ENCODE measurements around the gene HIRA.
"Not testable (repeated sequence)": the region's sequence is repeated elsewhere in the genome, so short reads cannot be mapped to it uniquely, and the experiment has no call there.

HIRA gene

GRCh38 chr22:19442166-19442565 is 10.6 kb upstream of the HIRA start:
- H4K20me1 ChIP-seq (ENCODE audit: low read depth, low read length): no peaks in the 10 kb centered on the region
- TF ChIP-seq EZH2phosphoT487 (conservative IDR thresholded peaks at IDR 0.05; ENCODE audit: low read length): no peak
- no peak for TF ChIP-seq CTCF (IDR thresholded peaks at IDR 0.05; ENCODE audit: insufficient read depth, low read length, poor library complexity, severe bottlenecking)
- no peaks in the 10 kb centered on the region for H3F3A ChIP-seq (ENCODE audit: insufficient read depth)
- no peaks in the 10 kb centered on the region for H3K9me2 ChIP-seq (replicated peaks; ENCODE audit: insufficient read depth, low read length)
- no peaks in the 10 kb centered on the region for H3K36me3 ChIP-seq (ENCODE audit: low read length)
- H3K9ac ChIP-seq (ENCODE audit: low read length): no peak overlapping the region
- no peaks in the 10 kb centered on the region for H3K9me3 ChIP-seq (ENCODE audit: insufficient read depth, low read length)
- H3K4me3 ChIP-seq (ENCODE audit: insufficient read depth, low read length, poor library complexity, severe bottlenecking): no peak overlapping the region
- peaks cover 43% of the 10 kb centered on the region for H3K79me2 ChIP-seq (ENCODE audit: insufficient read depth, low read length)
- H3K4me2 ChIP-seq (ENCODE audit: low read depth, low read length, poor library complexity, severe bottlenecking): no peak overlapping the region
- H3K27ac ChIP-seq (ENCODE audit: low read depth, low read length): no peak overlapping the region
- H3K27me3 ChIP-seq (ENCODE audit: low read length): no peaks in the 10 kb centered on the region
- H2AFZ ChIP-seq (ENCODE audit: low read depth, low read length, severe bottlenecking): no peak overlapping the region

GRCh38 chr22:19440411-19441195 is 9.1 kb upstream of the HIRA start:
- no peak overlapping the region for H2AFZ ChIP-seq (ENCODE audit: low read depth, low read length, severe bottlenecking)
- peaks cover 28% of the 10 kb centered on the region; the same call in 1 of the 2 replicates for H3K79me2 ChIP-seq (ENCODE audit: insufficient read depth, low read length)
- no peaks in the 10 kb centered on the region for H3K9me3 ChIP-seq (ENCODE audit: insufficient read depth, low read length)
- no peak overlapping the region for H3K27ac ChIP-seq (ENCODE audit: low read depth, low read length)
- no peak overlapping the region for H3K4me3 ChIP-seq (ENCODE audit: insufficient read depth, low read length, poor library complexity, severe bottlenecking)
- no peaks in the 10 kb centered on the region for H4K20me1 ChIP-seq (ENCODE audit: low read depth, low read length)
- H3K9me2 ChIP-seq (replicated peaks; ENCODE audit: insufficient read depth, low read length): no peaks in the 10 kb centered on the region
- no peak overlapping the region for H3K4me2 ChIP-seq (ENCODE audit: low read depth, low read length, poor library complexity, severe bottlenecking)
- no peak for TF ChIP-seq CTCF (IDR thresholded peaks at IDR 0.05; ENCODE audit: insufficient read depth, low read length, poor library complexity, severe bottlenecking)
- TF ChIP-seq EZH2phosphoT487 (conservative IDR thresholded peaks at IDR 0.05; ENCODE audit: low read length): no peak
- H3K27me3 ChIP-seq (ENCODE audit: low read length): no peaks in the 10 kb centered on the region
- no peaks in the 10 kb centered on the region for H3F3A ChIP-seq (ENCODE audit: insufficient read depth)
- no peak overlapping the region for H3K9ac ChIP-seq (ENCODE audit: low read length)
- no peaks in the 10 kb centered on the region for H3K36me3 ChIP-seq (ENCODE audit: low read length)

DNA sequence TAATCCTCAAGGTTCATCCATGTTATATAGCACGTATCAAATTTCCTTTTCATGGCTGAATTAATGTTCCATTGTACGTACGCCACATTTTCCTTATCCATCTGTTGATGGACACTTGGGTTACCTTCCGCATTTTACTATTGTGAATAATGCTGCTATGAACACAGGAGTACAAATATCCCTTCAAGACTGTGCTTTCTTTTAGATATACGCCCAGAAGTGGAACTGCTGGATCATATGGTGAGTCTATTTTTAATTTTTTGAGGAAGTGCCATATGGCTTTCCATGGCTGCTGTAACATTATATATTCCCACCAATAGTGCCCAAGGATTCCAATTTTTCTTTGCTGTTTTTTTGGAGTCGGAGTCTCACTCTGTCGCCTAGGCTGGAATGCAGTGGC is 6.8 kb upstream of the HIRA start:
- H3K9ac ChIP-seq (ENCODE audit: low read length): no peak overlapping the region
- H3K27ac ChIP-seq (ENCODE audit: low read depth, low read length): no peak overlapping the region
- no peaks in the 10 kb centered on the region for H3F3A ChIP-seq (ENCODE audit: insufficient read depth)
- H3K9me2 ChIP-seq (replicated peaks; ENCODE audit: insufficient read depth, low read length): no peaks in the 10 kb centered on the region
- TF ChIP-seq CTCF (IDR thresholded peaks at IDR 0.05; ENCODE audit: insufficient read depth, low read length, poor library complexity, severe bottlenecking) (no peak), EZH2phosphoT487 (conservative IDR thresholded peaks at IDR 0.05; ENCODE audit: low read length) (no peak)
- no peak overlapping the region for H3K4me2 ChIP-seq (ENCODE audit: low read depth, low read length, poor library complexity, severe bottlenecking)
- no peaks in the 10 kb centered on the region for H4K20me1 ChIP-seq (ENCODE audit: low read depth, low read length)
- H3K27me3 ChIP-seq (ENCODE audit: low read length): no peaks in the 10 kb centered on the region
- H3K9me3 ChIP-seq (ENCODE audit: insufficient read depth, low read length): no peaks in the 10 kb centered on the region
- H2AFZ ChIP-seq (ENCODE audit: low read depth, low read length, severe bottlenecking): no peak overlapping the region
- H3K4me3 ChIP-seq (ENCODE audit: insufficient read depth, low read length, poor library complexity, severe bottlenecking): no peak overlapping the region
- H3K36me3 ChIP-seq (ENCODE audit: low read length): no peaks in the 10 kb centered on the region
- peaks cover 7% of the 10 kb centered on the region; the same call in 1 of the 2 replicates for H3K79me2 ChIP-seq (ENCODE audit: insufficient read depth, low read length)

DNA sequence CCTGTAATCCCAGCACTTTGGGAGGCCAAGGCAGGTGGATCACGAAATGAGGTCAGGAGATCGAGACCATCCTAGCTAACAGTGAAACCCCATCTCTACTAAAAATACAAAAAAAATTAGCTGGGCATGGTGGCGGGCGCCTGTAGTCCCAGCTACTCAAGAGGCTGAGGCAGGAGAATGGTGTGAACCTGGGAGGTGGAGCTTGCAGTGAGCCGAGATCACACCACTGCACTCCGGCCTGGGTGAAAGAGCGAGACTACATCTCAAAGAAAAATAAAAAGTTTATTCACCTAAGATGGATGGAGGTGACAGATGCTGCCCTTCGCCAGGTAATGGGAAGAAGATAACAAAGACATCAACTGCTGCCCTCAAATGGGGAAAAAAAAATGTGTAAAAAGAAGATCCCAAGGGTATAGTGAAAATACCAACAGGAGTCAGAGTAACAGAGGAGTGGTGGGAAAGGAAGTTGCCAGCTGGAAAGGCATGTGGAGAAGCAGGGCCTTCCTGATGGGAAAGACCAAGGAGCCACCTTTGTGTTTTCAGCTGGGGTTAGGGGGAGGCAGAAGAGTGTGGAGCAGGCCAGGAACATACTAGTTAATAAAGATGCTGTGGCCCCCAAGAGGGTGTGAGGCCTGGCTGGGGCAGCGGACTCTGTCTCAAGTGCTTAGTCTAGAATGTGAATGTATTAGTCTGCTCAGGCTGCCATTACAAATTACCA is 5.1 kb upstream of the HIRA start:
- not testable (repeated sequence) for H2AFZ ChIP-seq (ENCODE audit: low read depth, low read length, severe bottlenecking); H3F3A ChIP-seq (ENCODE audit: insufficient read depth); H3K9ac ChIP-seq (ENCODE audit: low read length); H3K9me2 ChIP-seq (replicated peaks; ENCODE audit: insufficient read depth, low read length); H4K20me1 ChIP-seq (ENCODE audit: low read depth, low read length); H3K27ac ChIP-seq (ENCODE audit: low read depth, low read length); H3K36me3 ChIP-seq (ENCODE audit: low read length); H3K4me3 ChIP-seq (ENCODE audit: insufficient read depth, low read length, poor library complexity, severe bottlenecking); H3K9me3 ChIP-seq (ENCODE audit: insufficient read depth, low read length); H3K4me2 ChIP-seq (ENCODE audit: low read depth, low read length, poor library complexity, severe bottlenecking); H3K79me2 ChIP-seq (ENCODE audit: insufficient read depth, low read length); H3K27me3 ChIP-seq (ENCODE audit: low read length)
